K562 (cell line): ENCODE measurements around the gene CATSPER1. TPM values are rescaled to one million over a fixed set of nuclear protein-coding genes. Genes with fewer than 3 reads are reported as not detected.

Experiments used
- BRD4 ChIP-seq: fragments of 200-600 bp; sonication (generic); IDR thresholded peaks from 2 replicates; pipeline ENCODE4 v1.6.1; 2017; ENCODE audit warnings: inconsistent platforms
- CBX3 ChIP-seq, 2 experiments: IDR thresholded peaks; 1 replicate in 1 of 2; 2 replicates in 1 of 2; pipeline ENCODE4 v1.6.1; 2012; ENCODE audit warnings: inconsistent platforms in 2 of 2, low read length in 2 of 2, borderline replicate concordance in 1 of 2, control low read depth in 1 of 2
- COPS2 ChIP-seq: fragments of 450-650 bp; conservative IDR thresholded peaks from 2 replicates; pipeline ENCODE4 v1.6.1; 2016; ENCODE audit warnings: mild to moderate bottlenecking, moderate library complexity
- ERF ChIP-seq: fragments of 450-650 bp; formaldehyde crosslinking; IDR thresholded peaks from 2 replicates; pipeline ENCODE4 v1.4.0; 2020; ENCODE audit warnings: mild to moderate bottlenecking, mixed read lengths
- JUN ChIP-seq, 2 experiments: sonication (generic) in 1 of 2; formaldehyde crosslinking in 1 of 2; IDR thresholded peaks; 2 replicates each; pipeline versions ENCODE4 v1.6.1 to v1.8.0; 2012 to 2022; ENCODE audit warnings: borderline replicate concordance in 2 of 2, mild to moderate bottlenecking in 2 of 2, improper control_type of control experiment in 1 of 2, low read depth in 1 of 2, low read length in 1 of 2, missing genetic modification reagents in 1 of 2
- LCOR ChIP-seq: sonication (generic); formaldehyde crosslinking; IDR thresholded peaks from 2 replicates; pipeline ENCODE4 v1.8.0; 2022; ENCODE audit warnings: mild to moderate bottlenecking, missing genetic modification reagents
- SMAD1 ChIP-seq: fragments of 150-350 bp; IDR thresholded peaks from 2 replicates; pipeline ENCODE4 v1.6.1; 2014; ENCODE audit warnings: low read length, low read depth; ENCODE audit not compliant: partially characterized antibody
- SUPT5H ChIP-seq: fragments of 450-650 bp; IDR thresholded peaks from 2 replicates; pipeline ENCODE4 v1.6.1; 2016
- TAF7 ChIP-seq: fragments of 450-650 bp; IDR thresholded peaks from 2 replicates; pipeline ENCODE4 v1.6.1; 2016; ENCODE audit warnings: missing genetic modification characterization, missing compliant biosample characterization
- ZNF507 ChIP-seq: conservative IDR thresholded peaks from 2 replicates; pipeline ENCODE4 v1.6.1; 2017; ENCODE audit warnings: missing genetic modification characterization, missing compliant biosample characterization
- polyA plus RNA-seq, 8 experiments: library from polyadenylated mRNA; depleted of rRNA in 4 of 8; stranded (reverse) in 5 of 8; unstranded in 3 of 8; fragments of >200 nt; fragmentation: Nextera tagmentation in 2 of 8; fragmentation: Illumina TruSeq in 1 of 8; extraction: Ambion mirVana in 2 of 8; extraction: Trizol in 1 of 8; gene quantifications; 2 replicates each; pipeline versions ENCODE4 v1.2.1 to v1.2.3, GENCODE V29; 2011 to 2014; ENCODE audit warnings: inconsistent platforms in 1 of 8, missing spikeins in 1 of 8
- total RNA-seq, 7 experiments: library from RNA; depleted of rRNA in 6 of 7; stranded (reverse); fragments of >200 nt in 6 of 7; fragmentation: Illumina TruSeq in 2 of 7; extraction: Trizol in 2 of 7; gene quantifications; 2 replicates each; pipeline versions ENCODE4 v1.2.1 to v1.2.3, GENCODE V29; 2011 to 2021; ENCODE audit warnings: low replicate concordance in 1 of 7
- TF ChIP-seq, protein P1 (sequence below): fragments of 250-450 bp; sonication (Bioruptor Pico); IDR thresholded peaks from 2 replicates; pipeline ENCODE4 v1.8.0; 2022; ENCODE audit warnings: inconsistent platforms
- TF ChIP-seq, protein P2 (sequence below): fragments of 250-450 bp; sonication (Bioruptor Pico); IDR thresholded peaks from 2 replicates; pipeline ENCODE4 v1.4.0; 2020; ENCODE audit warnings: borderline replicate concordance
- TF ChIP-seq, protein P3 (sequence below): fragments of 450-650 bp; IDR thresholded peaks from 2 replicates; pipeline ENCODE4 v1.6.1; 2016; ENCODE audit warnings: antibody characterized with exemption
- TF ChIP-seq, protein P4 (sequence below): sonication (generic); formaldehyde crosslinking; IDR thresholded peaks from 2 replicates; pipeline ENCODE4 v1.8.1; 2023; ENCODE audit warnings: mild to moderate bottlenecking, missing genetic modification reagents
- TF ChIP-seq, protein P5 (sequence below): fragments of 250-450 bp; sonication (Bioruptor Pico); IDR thresholded peaks from 2 replicates; pipeline ENCODE4 v1.4.0; 2020
- TF ChIP-seq, protein P6 (sequence below): fragments of 450-650 bp; IDR thresholded peaks from 2 replicates; pipeline ENCODE4 v1.6.1; 2016; ENCODE audit warnings: borderline replicate concordance

Gene CATSPER1
- total and polyA plus RNA-seq, 9 of the 15 experiments (the other 6 are each of a cell fraction or from before 2014, with no cell fraction given) = 0.21 to 3.3 (median 0.76) TPM

DNA sequence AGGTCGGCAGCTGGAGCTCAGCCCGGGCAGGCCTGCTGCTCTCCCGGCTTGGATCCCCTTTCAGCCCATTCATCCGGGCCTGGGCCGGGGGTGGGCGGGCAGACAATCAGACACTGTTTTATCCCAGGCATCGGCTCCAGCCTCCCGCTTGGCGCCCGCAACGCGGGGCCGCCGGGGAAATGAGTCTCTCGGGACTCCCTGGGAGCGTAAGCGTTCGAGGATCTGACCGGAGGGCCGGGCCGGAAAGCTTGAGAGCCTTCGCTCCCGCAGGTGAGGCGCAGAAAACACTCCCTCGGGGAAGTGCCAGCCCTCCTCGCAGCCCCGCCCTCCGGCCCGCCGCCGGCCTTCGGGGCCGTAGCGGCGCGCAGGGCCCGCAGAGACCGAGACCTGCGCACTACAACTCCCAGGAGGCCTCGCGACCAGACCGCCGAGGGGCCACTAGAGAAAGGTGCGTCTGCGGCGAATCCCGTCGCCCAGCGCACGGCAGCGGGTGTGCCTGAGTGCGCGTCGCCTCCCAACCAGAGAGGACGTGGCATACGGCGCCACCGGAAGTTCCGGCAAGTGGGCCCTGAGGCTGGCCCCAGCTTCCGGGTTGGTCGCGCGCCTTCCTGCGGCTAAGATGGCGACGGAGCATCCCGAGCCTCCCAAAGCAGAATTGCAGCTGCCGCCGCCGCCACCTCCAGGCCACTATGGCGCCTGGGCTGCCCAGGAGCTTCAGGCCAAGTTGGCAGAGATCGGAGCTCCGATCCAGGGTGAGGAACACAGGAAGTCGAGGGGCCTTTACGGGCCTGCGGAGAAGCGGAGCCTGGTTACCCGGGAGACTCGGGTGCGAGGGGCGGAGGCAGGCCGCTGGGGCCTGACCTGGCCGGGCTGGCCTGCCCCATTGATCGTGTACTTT is 25.7 kb upstream of the CATSPER1 start, which contains the start of gene SF3B2 (continued):
- TF ChIP-seq, protein P1, sequence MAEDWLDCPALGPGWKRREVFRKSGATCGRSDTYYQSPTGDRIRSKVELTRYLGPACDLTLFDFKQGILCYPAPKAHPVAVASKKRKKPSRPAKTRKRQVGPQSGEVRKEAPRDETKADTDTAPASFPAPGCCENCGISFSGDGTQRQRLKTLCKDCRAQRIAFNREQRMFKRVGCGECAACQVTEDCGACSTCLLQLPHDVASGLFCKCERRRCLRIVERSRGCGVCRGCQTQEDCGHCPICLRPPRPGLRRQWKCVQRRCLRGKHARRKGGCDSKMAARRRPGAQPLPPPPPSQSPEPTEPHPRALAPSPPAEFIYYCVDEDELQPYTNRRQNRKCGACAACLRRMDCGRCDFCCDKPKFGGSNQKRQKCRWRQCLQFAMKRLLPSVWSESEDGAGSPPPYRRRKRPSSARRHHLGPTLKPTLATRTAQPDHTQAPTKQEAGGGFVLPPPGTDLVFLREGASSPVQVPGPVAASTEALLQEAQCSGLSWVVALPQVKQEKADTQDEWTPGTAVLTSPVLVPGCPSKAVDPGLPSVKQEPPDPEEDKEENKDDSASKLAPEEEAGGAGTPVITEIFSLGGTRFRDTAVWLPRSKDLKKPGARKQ = no peak
- peak; percentile 94 for TF ChIP-seq TAF7 (tag)
- TF ChIP-seq, protein P2, sequence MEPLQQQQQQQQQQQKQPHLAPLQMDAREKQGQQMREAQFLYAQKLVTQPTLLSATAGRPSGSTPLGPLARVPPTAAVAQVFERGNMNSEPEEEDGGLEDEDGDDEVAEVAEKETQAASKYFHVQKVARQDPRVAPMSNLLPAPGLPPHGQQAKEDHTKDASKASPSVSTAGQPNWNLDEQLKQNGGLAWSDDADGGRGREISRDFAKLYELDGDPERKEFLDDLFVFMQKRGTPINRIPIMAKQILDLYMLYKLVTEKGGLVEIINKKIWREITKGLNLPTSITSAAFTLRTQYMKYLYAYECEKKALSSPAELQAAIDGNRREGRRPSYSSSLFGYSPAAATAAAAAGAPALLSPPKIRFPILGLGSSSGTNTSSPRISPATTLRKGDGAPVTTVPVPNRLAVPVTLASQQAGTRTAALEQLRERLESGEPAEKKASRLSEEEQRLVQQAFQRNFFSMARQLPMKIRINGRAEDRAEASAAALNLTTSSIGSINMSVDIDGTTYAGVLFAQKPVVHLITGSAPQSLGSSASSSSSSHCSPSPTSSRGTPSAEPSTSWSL (CRISPR knock-in tag) = no peak
- TF ChIP-seq SMAD1 = peak; percentile 40
- peak; percentile 92 for TF ChIP-seq SUPT5H
- TF ChIP-seq LCOR (CRISPR knock-in tag) = 0 out of 2 replicates have a peak, but pooled peaks have one; percentile 75
- TF ChIP-seq, protein P3, sequence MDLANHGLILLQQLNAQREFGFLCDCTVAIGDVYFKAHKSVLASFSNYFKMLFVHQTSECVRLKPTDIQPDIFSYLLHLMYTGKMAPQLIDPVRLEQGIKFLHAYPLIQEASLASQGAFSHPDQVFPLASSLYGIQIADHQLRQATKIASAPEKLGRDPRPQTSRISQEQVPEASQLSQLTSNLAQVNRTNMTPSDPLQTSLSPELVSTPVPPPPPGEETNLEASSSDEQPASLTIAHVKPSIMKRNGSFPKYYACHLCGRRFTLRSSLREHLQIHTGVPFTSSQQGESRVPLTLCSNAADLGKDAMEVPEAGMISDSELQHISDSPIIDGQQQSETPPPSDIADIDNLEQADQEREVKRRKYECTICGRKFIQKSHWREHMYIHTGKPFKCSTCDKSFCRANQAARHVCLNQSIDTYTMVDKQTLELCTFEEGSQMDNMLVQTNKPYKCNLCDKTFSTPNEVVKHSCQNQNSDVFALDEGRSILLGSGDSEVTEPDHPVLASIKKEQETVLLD = peak; percentile 81
- no peak for TF ChIP-seq CBX3 (IDR thresholded peaks at IDR 0.05; ENCODE audit: borderline replicate concordance in 1 of 2, low read length in 2 of 2)
- peak; percentile 33; the same call in 1 of the 2 replicates for TF ChIP-seq JUN (IDR thresholded peaks at IDR 0.05; ENCODE audit: borderline replicate concordance, low read depth, low read length)
- no peak for TF ChIP-seq JUN (CRISPR knock-in tag; IDR thresholded peaks at IDR 0.05; ENCODE audit: borderline replicate concordance)
- TF ChIP-seq BRD4 = peak; percentile 69; the same call in 1 of the 2 replicates
- no peak for TF ChIP-seq COPS2
- TF ChIP-seq, protein P4, sequence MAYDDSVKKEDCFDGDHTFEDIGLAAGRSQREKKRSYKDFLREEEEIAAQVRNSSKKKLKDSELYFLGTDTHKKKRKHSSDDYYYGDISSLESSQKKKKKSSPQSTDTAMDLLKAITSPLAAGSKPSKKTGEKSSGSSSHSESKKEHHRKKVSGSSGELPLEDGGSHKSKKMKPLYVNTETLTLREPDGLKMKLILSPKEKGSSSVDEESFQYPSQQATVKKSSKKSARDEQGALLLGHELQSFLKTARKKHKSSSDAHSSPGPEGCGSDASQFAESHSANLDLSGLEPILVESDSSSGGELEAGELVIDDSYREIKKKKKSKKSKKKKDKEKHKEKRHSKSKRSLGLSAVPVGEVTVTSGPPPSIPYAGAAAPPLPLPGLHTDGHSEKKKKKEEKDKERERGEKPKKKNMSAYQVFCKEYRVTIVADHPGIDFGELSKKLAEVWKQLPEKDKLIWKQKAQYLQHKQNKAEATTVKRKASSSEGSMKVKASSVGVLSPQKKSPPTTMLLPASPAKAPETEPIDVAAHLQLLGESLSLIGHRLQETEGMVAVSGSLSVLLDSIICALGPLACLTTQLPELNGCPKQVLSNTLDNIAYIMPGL = peak; percentile 73; the same call in 1 of the 2 replicates
- TF ChIP-seq ERF (CRISPR knock-in tag) = 0 out of 2 replicates have a peak, but pooled peaks have one; percentile 25
- TF ChIP-seq, protein P5, sequence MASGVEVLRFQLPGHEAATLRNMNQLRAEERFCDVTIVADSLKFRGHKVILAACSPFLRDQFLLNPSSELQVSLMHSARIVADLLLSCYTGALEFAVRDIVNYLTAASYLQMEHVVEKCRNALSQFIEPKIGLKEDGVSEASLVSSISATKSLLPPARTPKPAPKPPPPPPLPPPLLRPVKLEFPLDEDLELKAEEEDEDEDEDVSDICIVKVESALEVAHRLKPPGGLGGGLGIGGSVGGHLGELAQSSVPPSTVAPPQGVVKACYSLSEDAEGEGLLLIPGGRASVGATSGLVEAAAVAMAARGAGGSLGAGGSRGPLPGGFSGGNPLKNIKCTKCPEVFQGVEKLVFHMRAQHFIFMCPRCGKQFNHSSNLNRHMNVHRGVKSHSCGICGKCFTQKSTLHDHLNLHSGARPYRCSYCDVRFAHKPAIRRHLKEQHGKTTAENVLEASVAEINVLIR = peak; percentile 78
- no peak for TF ChIP-seq ZNF507
- TF ChIP-seq, protein P6, sequence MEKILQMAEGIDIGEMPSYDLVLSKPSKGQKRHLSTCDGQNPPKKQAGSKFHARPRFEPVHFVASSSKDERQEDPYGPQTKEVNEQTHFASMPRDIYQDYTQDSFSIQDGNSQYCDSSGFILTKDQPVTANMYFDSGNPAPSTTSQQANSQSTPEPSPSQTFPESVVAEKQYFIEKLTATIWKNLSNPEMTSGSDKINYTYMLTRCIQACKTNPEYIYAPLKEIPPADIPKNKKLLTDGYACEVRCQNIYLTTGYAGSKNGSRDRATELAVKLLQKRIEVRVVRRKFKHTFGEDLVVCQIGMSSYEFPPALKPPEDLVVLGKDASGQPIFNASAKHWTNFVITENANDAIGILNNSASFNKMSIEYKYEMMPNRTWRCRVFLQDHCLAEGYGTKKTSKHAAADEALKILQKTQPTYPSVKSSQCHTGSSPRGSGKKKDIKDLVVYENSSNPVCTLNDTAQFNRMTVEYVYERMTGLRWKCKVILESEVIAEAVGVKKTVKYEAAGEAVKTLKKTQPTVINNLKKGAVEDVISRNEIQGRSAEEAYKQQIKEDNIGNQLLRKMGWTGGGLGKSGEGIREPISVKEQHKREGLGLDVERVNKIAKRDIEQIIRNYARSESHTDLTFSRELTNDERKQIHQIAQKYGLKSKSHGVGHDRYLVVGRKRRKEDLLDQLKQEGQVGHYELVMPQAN = peak; percentile 88
